Suppressor macrophage treated with lipopolysaccharide for 4 hours (primary cell): ENCODE data around the gene THUMPD2.
"Not testable (repeated sequence)": the region's sequence is repeated elsewhere in the genome, so short reads cannot be mapped to it uniquely, and the experiment has no call there.

Experiments used
- DNase-seq: peaks from one replicate; pipeline ENCODE4 v3.0.0-alpha.2; 2020

The THUMPD2 gene

GRCh38 chr2:39743269-39743776 lies 35.7 kb downstream of the THUMPD2 start:
- DNase-seq = no peak

GRCh38 chr2:39741871-39742270 lies 37.2 kb downstream of the THUMPD2 start:
- DNase-seq = no peak

- DNase-seq = no peak
Observed at GRCh38 chr2:39739386-39739785, 39.7 kb downstream of the THUMPD2 start.

- no peak for DNase-seq
Observed at GRCh38 chr2:39738936-39739335, 40.1 kb downstream of the THUMPD2 start.

- DNase-seq = peak; percentile 24
Observed at GRCh38 chr2:39737661-39738060, 41.4 kb downstream of the THUMPD2 start.

GRCh38 chr2:39736640-39737039 lies 42.4 kb downstream of the THUMPD2 start:
- DNase-seq = no peak

GRCh38 chr2:39735648-39736047 lies 43.4 kb downstream of the THUMPD2 start:
- DNase-seq = no peak

GRCh38 chr2:39734445-39734844 lies 44.6 kb downstream of the THUMPD2 start:
- no peak for DNase-seq

- peak; percentile 47 for DNase-seq
Observed at GRCh38 chr2:39733070-39733674, 45.9 kb downstream of the THUMPD2 start.

GRCh38 chr2:39732482-39732881 lies 46.6 kb downstream of the THUMPD2 start:
- DNase-seq = no peak

GRCh38 chr2:39731546-39731945 lies 47.5 kb downstream of the THUMPD2 start:
- DNase-seq = no peak

GRCh38 chr2:39730685-39731302 lies 48.3 kb downstream of the THUMPD2 start:
- peak; percentile 47 for DNase-seq

- no peak for DNase-seq
Observed at GRCh38 chr2:39730276-39730675, 48.8 kb downstream of the THUMPD2 start.

GRCh38 chr2:39728941-39729351 lies 50.1 kb downstream of the THUMPD2 start:
- DNase-seq = peak; percentile 37

GRCh38 chr2:39728085-39728484 lies 51.0 kb downstream of the THUMPD2 start:
- DNase-seq = not testable (repeated sequence)

- DNase-seq = no peak
Observed at GRCh38 chr2:39725401-39725800, 53.7 kb downstream of the THUMPD2 start.

GRCh38 chr2:39724828-39725144 lies 54.3 kb downstream of the THUMPD2 start:
- no peak for DNase-seq

GRCh38 chr2:39723946-39724827 lies 54.9 kb downstream of the THUMPD2 start:
- no peak for DNase-seq

GRCh38 chr2:39723497-39723896 lies 55.6 kb downstream of the THUMPD2 start:
- no peak for DNase-seq

GRCh38 chr2:39720970-39721369 lies 58.1 kb downstream of the THUMPD2 start:
- DNase-seq = no peak

GRCh38 chr2:39719317-39719716 lies 59.7 kb downstream of the THUMPD2 start:
- DNase-seq = no peak

- DNase-seq = no peak
Observed at GRCh38 chr2:39718483-39718882, 60.6 kb downstream of the THUMPD2 start.

- DNase-seq = no peak
Observed at GRCh38 chr2:39717067-39717466, 62.0 kb downstream of the THUMPD2 start.

- DNase-seq = no peak
Observed at GRCh38 chr2:39715822-39716221, 63.2 kb downstream of the THUMPD2 start.
